CD14-positive monocyte (primary cell): ENCODE measurements around the gene YPEL4. TPM values are rescaled to one million over a fixed set of nuclear protein-coding genes. Genes with fewer than 3 reads are reported as not detected.
A peak's percentile ranks its signal among the peaks of the same experiment; 100 is the strongest.
"Not testable (repeated sequence)": the region's sequence is repeated elsewhere in the genome, so short reads cannot be mapped to it uniquely, and the experiment has no call there.

Source experiments
- DNase-seq, 3 donors: peaks; one replicate each; pipeline ENCODE4 v3.0.0-alpha.2; 2011 to 2022
- H2AFZ ChIP-seq: 2 replicates; pipeline ENCODE4 v1.6.0; 2012; ENCODE audit warnings: mild to moderate bottlenecking, low read depth, low read length, inconsistent platforms; ENCODE audit not compliant: insufficient read depth, poor library complexity, severe bottlenecking
- H3K27ac ChIP-seq, 2 donors: 1 replicate in 1 of 2; 2 replicates in 1 of 2; pipeline ENCODE4 v1.5.1; 2012 to 2013; ENCODE audit warnings: low read length in 2 of 2, control low read depth in 1 of 2, inconsistent platforms in 1 of 2, low read depth in 1 of 2, mild to moderate bottlenecking in 1 of 2
- H3K27me3 ChIP-seq, 2 donors: one replicate each; pipeline versions ENCODE4 v1.6.0 to v1.6.1; 2011 to 2013; ENCODE audit warnings: low read length in 2 of 2; ENCODE audit not compliant: control insufficient read depth in 2 of 2, insufficient read depth in 2 of 2
- H3K36me3 ChIP-seq, 2 donors: replicated peaks in 1 of 2; 1 replicate in 1 of 2; 2 replicates in 1 of 2; pipeline versions ENCODE4 v1.5.1 to v1.6.1; 2012 to 2013; ENCODE audit warnings: low read length in 2 of 2, control low read depth in 1 of 2, inconsistent platforms in 1 of 2, mild to moderate bottlenecking in 1 of 2; ENCODE audit not compliant: insufficient read depth in 2 of 2, control insufficient read depth in 1 of 2
- H3K4me1 ChIP-seq, 2 donors: 1 replicate in 1 of 2; 2 replicates in 1 of 2; pipeline versions ENCODE4 v1.5.1 to v1.6.1; 2012 to 2013; ENCODE audit warnings: low read length in 2 of 2, control low read depth in 1 of 2, inconsistent platforms in 1 of 2, mild to moderate bottlenecking in 1 of 2, moderate library complexity in 1 of 2; ENCODE audit not compliant: insufficient read depth in 2 of 2, control insufficient read depth in 1 of 2
- H3K4me2 ChIP-seq: replicated peaks from 2 replicates; pipeline ENCODE3; 2012; ENCODE audit warnings: low read length, moderate library complexity, mild to moderate bottlenecking; ENCODE audit not compliant: poor library complexity, severe bottlenecking; ENCODE audit errors: extremely low read depth
- H3K4me3 ChIP-seq, 3 experiments: fragments of 200-600 bp in 1 of 3; sonication (generic) in 1 of 3; replicated peaks in 1 of 3; 1 replicate in 2 of 3; 2 replicates in 1 of 3; pipeline ENCODE4 v1.5.1; 2011 to 2013; ENCODE audit warnings: low read length in 3 of 3, mild to moderate bottlenecking in 3 of 3, control low read depth in 2 of 3, low read depth in 2 of 3, inconsistent platforms in 1 of 3, moderate library complexity in 1 of 3
- H3K79me2 ChIP-seq: 2 replicates; pipeline ENCODE4 v1.6.0; 2012; ENCODE audit warnings: mild to moderate bottlenecking, control low read depth, inconsistent platforms, low read length, moderate library complexity; ENCODE audit not compliant: insufficient read depth
- H3K9ac ChIP-seq: 2 replicates; pipeline ENCODE4 v1.6.0; 2017; ENCODE audit warnings: low read length, mild to moderate bottlenecking; ENCODE audit not compliant: insufficient read depth, poor library complexity, severe bottlenecking
- H3K9me3 ChIP-seq, 2 donors: replicated peaks in 1 of 2; 1 replicate in 1 of 2; 2 replicates in 1 of 2; pipeline versions ENCODE4 v1.5.1 to v1.6.1; 2012 to 2013; ENCODE audit warnings: low read length in 2 of 2, control low read depth in 1 of 2; ENCODE audit not compliant: control insufficient read depth in 1 of 2, insufficient read depth in 1 of 2
- H4K20me1 ChIP-seq: 2 replicates; pipeline ENCODE4 v1.6.0; 2012; ENCODE audit warnings: mild to moderate bottlenecking, low read length, control low read depth, moderate library complexity; ENCODE audit not compliant: insufficient read depth
- H3K27ac Mint-ChIP-seq, 7 donors: one replicate each; pipeline ENCODE4 v1.8.0; 2020; ENCODE audit warnings: mild to moderate bottlenecking in 7 of 7, mixed read lengths in 7 of 7, moderate library complexity in 6 of 7, inconsistent platforms in 2 of 7
- H3K27me3 Mint-ChIP-seq, 3 donors: one replicate each; pipeline ENCODE4 v1.8.0; 2021 to 2022; ENCODE audit warnings: low read depth in 3 of 3, mild to moderate bottlenecking in 3 of 3, mixed read lengths in 3 of 3, moderate library complexity in 3 of 3, inconsistent platforms in 1 of 3
- H3K36me3 Mint-ChIP-seq, 2 donors: one replicate each; pipeline ENCODE4 v1.8.0; 2020; ENCODE audit warnings: mixed read lengths in 2 of 2, inconsistent platforms in 1 of 2, mild to moderate bottlenecking in 1 of 2
- H3K4me1 Mint-ChIP-seq: one replicate; pipeline ENCODE4 v1.8.0; 2020; ENCODE audit warnings: mild to moderate bottlenecking, mixed read lengths
- H3K4me3 Mint-ChIP-seq, 2 donors: one replicate each; pipeline ENCODE4 v1.8.0; 2020; ENCODE audit warnings: mild to moderate bottlenecking in 2 of 2, mixed read lengths in 2 of 2, moderate library complexity in 1 of 2
- H3K9me3 Mint-ChIP-seq, 7 donors: one replicate each; pipeline ENCODE4 v1.8.0; 2020 to 2022; ENCODE audit warnings: mixed read lengths in 7 of 7, mild to moderate bottlenecking in 6 of 7, moderate library complexity in 6 of 7, inconsistent platforms in 2 of 7
- CTCF ChIP-seq: fragments of 200-600 bp; IDR thresholded peaks from one replicate; pipeline ENCODE4 v1.8.0; 2022; ENCODE audit warnings: antibody characterized with exemption, mild to moderate bottlenecking
- WGBS: methylation state at CpG from one replicate; pipeline ENCODE4 v1.1.5; 2013; ENCODE audit warnings: missing lambda C conversion rate; ENCODE audit not compliant: insufficient coverage; 5-methylcytosine and 5-hydroxymethylcytosine counted together
- intact Hi-C, 2 donors: fragments of 100-400 bp; cut with micrococcal nuclease; formaldehyde crosslinking; loops; one replicate each; pipeline versions ENCODE4 v1.15.0 to v1.15.1; 2023
- polyA minus RNA-seq: library from RNA; depleted of rRNA, polyadenylated mRNA; stranded (reverse); fragments of >200 nt; gene quantifications from 2 replicates; pipeline ENCODE4 v1.2.3, GENCODE V29; 2012
- polyA plus RNA-seq, 3 donors: library from polyadenylated mRNA; depleted of rRNA in 1 of 3; unstranded in 2 of 3; stranded (reverse) in 1 of 3; fragments of 300-500 nt in 2 of 3; fragments of >200 nt in 1 of 3; fragmentation: Illumina TruSeq in 2 of 3; gene quantifications; 1 replicate in 2 of 3; 2 replicates in 1 of 3; pipeline ENCODE4 v1.2.3, GENCODE V29; 2012 to 2021
- total RNA-seq, 12 experiments: library from RNA in 1 of 12; stranded (reverse) in 1 of 12; fragments of 120-200 nt in 1 of 12; gene quantifications; one replicate each; pipeline ENCODE4 v1.2.4 and lab custom pipeline; 2013 to 2026; ENCODE audit warnings: mixed read lengths in 6 of 12, inconsistent platforms in 1 of 12

The YPEL4 gene, protein sequence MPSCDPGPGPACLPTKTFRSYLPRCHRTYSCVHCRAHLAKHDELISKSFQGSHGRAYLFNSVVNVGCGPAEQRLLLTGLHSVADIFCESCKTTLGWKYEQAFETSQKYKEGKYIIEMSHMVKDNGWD
- 1.4 TPM for total RNA-seq (2013)
- polyA plus RNA-seq (under 1 TPM in 2 of 3 donors, not detected in 1; 0.36 to 0.56 TPM), polyA minus RNA-seq (0.16 and 0.28 TPM in 2 replicates), total RNA-seq (lab: John Stamatoyannopoulos, UW) (0.64 to 39.5 (median 7.7) reads per million in 11 experiments)

- no peak for TF ChIP-seq CTCF
- peaks cover 66 to 67% of the 10 kb centered on the region in 2 donors for H3K4me1 ChIP-seq
- DNase-seq: peak; percentile 74 to 89 (median 83)
- no peaks in the 10 kb centered on the region for H3K79me2 ChIP-seq
- H3K27me3 ChIP-seq: peaks cover 42 to 44% of the 10 kb centered on the region in 2 donors
- H3K27me3 Mint-ChIP-seq: peaks cover 49 to 56% (median 50%) of the 10 kb centered on the region in 3 donors
- H2AFZ ChIP-seq: peak within 1 kb of the TSS; percentile 36
- no peaks in the 10 kb centered on the region for H3K36me3 ChIP-seq
- H3K27ac Mint-ChIP-seq: peak within 1 kb of the TSS; percentile 66 to 91 (median 87)
- WGBS: 28% methylated on average over 6 of the region's 15 CpGs
- H3K27ac ChIP-seq: no peak within 1 kb of the TSS
- intact Hi-C loops: loop anchor here (10.0 kb wide), 2 partner anchors 195 to 295 kb away; no protein-coding TSS in a partner anchor
- H3K4me3 ChIP-seq: peak within 1 kb of the TSS; percentile 8 to 63 (median 29)
- H3K9me3 Mint-ChIP-seq: peaks cover 0 to 20% (median 14%) of the 10 kb centered on the region in 7 donors
- H3K4me2 ChIP-seq: peak within 1 kb of the TSS; percentile 69
- H3K36me3 Mint-ChIP-seq: peaks cover 0 to 25% of the 10 kb centered on the region in 2 donors
- H3K4me1 Mint-ChIP-seq: peaks cover 77% of the 10 kb centered on the region
- no peaks in the 10 kb centered on the region for H4K20me1 ChIP-seq
- H3K9me3 ChIP-seq: peaks cover 3 to 17% of the 10 kb centered on the region in 2 donors
- peak within 1 kb of the TSS; percentile 75 to 91 for H3K4me3 Mint-ChIP-seq
- H3K9ac ChIP-seq: peak within 1 kb of the TSS; percentile 34
Measured at GRCh38 chr11:57649826-57650738, at the start of gene YPEL4. YPEL4 (minus strand) TSS chr11:57649912; CDS start chr11:57647107, 2,805 bp downstream.

GRCh38 chr11:57698843-57699365 is 49.2 kb upstream of the YPEL4 start:
- H3K4me1 Mint-ChIP-seq: no peaks in the 10 kb centered on the region
- Histone ChIP-seq H3K27me3 (no peaks in the 10 kb centered on the region), H3K79me2 (no peaks in the 10 kb centered on the region), H3K36me3 (peaks cover 78 to 90% of the 10 kb centered on the region in 2 donors), H3K4me2 (no peak overlapping the region), H3K9me3 (no peaks in the 10 kb centered on the region), H4K20me1 (peaks cover 19% of the 10 kb centered on the region), H2AFZ (no peak overlapping the region), H3K4me1 (no peaks in the 10 kb centered on the region), H3K9ac (no peak overlapping the region), H3K27ac (no peak overlapping the region), H3K4me3 (no peak overlapping the region)
- no peak for DNase-seq
- peak overlapping the region in 1 of 7 donors; percentile 4 for H3K27ac Mint-ChIP-seq
- H3K4me3 Mint-ChIP-seq: no peak overlapping the region
- intact Hi-C loops: no loop called here
- TF ChIP-seq CTCF: no peak
- peaks cover 0 to 2% (median 0%) of the 10 kb centered on the region in 3 donors for H3K27me3 Mint-ChIP-seq
- peaks cover 0 to 2% (median 0%) of the 10 kb centered on the region in 7 donors for H3K9me3 Mint-ChIP-seq
- 96% methylated on average over 18 of the region's 18 CpGs for WGBS
- H3K36me3 Mint-ChIP-seq: peaks cover 63 to 93% of the 10 kb centered on the region in 2 donors

DNA sequence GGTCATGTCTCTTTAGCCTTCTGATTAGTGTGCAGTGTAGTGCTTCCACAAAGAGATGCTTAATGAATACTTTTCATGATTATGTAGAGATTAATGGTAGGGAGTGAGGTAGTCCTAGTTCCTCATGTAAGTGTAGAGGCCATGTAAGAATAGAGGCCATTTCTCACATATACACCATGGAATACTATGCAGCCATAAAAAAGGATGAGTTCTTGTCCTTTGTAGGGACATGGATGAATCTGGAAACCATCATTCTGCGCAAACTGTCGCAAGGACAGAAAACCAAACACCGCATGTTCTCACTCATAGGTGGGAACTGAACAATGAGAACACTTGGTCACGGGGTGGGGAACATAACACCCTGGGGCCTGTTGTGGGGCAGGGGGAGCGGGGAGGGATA is 40.8 kb upstream of the YPEL4 start:
- H3K9me3 Mint-ChIP-seq, H3K4me2 ChIP-seq, H3K9me3 ChIP-seq, H3K9ac ChIP-seq, intact Hi-C loops, H3K4me3 Mint-ChIP-seq, H3K27me3 Mint-ChIP-seq, H3K27me3 ChIP-seq, H3K27ac ChIP-seq, DNase-seq, H3K4me1 ChIP-seq, H3K4me3 ChIP-seq, H3K27ac Mint-ChIP-seq, H3K4me1 Mint-ChIP-seq, H2AFZ ChIP-seq: not testable (repeated sequence)
- Histone ChIP-seq H4K20me1 (peaks cover 44% of the 10 kb centered on the region), H3K36me3 (peaks cover 88 to 93% of the 10 kb centered on the region in 2 donors), H3K79me2 (peaks cover 13% of the 10 kb centered on the region)
- peaks cover 66 to 92% of the 10 kb centered on the region in 2 donors for H3K36me3 Mint-ChIP-seq
- 100% methylated on average over 2 of the region's 5 CpGs for WGBS
